ENCODE results near the gene SLC16A10. TPM values are rescaled to one million over a fixed set of nuclear protein-coding genes. Genes with fewer than 3 reads are reported as not detected.
A peak's percentile ranks its signal among the peaks of the same experiment; 100 is the strongest.
"Not testable (repeated sequence)": the region's sequence is repeated elsewhere in the genome, so short reads cannot be mapped to it uniquely, and the experiment has no call there.

Gene SLC16A10
- total RNA-seq, 8 experiments from 2014 or later: 0.20 to 8.5 (median 4.1) TPM

- WGBS, 10 experiments: 83 to 100% (median 100%) methylated on average over 1 of the region's 1 CpG; no CpG with 5 or more reads in 2 of the 10 experiments
- in situ Hi-C loops (cut with MboI; ENCODE audit: low pct_unique_long_range_greater_than_20kb in 2 of 9, low sequenced_read_pairs in 9 of 9, unreplicated experiment in 9 of 9); H3K4me1 ChIP-seq (replicated peaks in 1 of 2); ATAC-seq (replicated peaks in 6 of 8); H3K4me3 ChIP-seq; H3K27ac ChIP-seq: not testable (repeated sequence)
These were observed 8.2 kb downstream of the SLC16A10 start for GRCh38 chr6:111095488-111095887.

- Histone ChIP-seq H3K4me1 (replicated peaks in 1 of 2) (no peaks in the 10 kb centered on the region), H3K4me3 (no peak overlapping the region), H3K27ac (no peak overlapping the region)
- WGBS, 10 experiments: 22 to 100% (median 90%) methylated on average over 1 to 3 of the region's 3 CpGs
- in situ Hi-C loops (cut with MboI; ENCODE audit: low pct_unique_long_range_greater_than_20kb in 2 of 9, low sequenced_read_pairs in 9 of 9, unreplicated experiment in 9 of 9): no loop called here
- no peak for ATAC-seq (replicated peaks in 6 of 8)
These were observed 8.9 kb downstream of the SLC16A10 start for GRCh38 chr6:111096246-111096645.

- H3K4me3 ChIP-seq: no peak overlapping the region
These were observed 11.3 kb downstream of the SLC16A10 start for GRCh38 chr6:111098597-111098996.

GRCh38 chr6:111101987-111102386 is 14.7 kb downstream of the SLC16A10 start:
- Histone ChIP-seq H3K4me3 (no peak overlapping the region), H3K4me1 (replicated peaks in 1 of 2) (no peaks in the 10 kb centered on the region), H3K27ac (no peak overlapping the region)
- 21 to 100% (median 78%) methylated on average over 1 to 3 of the region's 3 CpGs; no CpG with 5 or more reads in 2 of the 10 experiments for WGBS, 10 experiments
- in situ Hi-C loops (cut with MboI; ENCODE audit: low pct_unique_long_range_greater_than_20kb in 2 of 9, low sequenced_read_pairs in 9 of 9, unreplicated experiment in 9 of 9): no loop called here
- ATAC-seq (replicated peaks in 6 of 8): no peak

More at GRCh38 chr6:111098597-111098996, 11.3 kb downstream of the SLC16A10 start:
- in situ Hi-C loops (cut with MboI; ENCODE audit: low pct_unique_long_range_greater_than_20kb in 2 of 9, low sequenced_read_pairs in 9 of 9, unreplicated experiment in 9 of 9): no loop called here
- WGBS, 10 experiments: 17 to 100% (median 60%) methylated on average over 1 to 2 of the region's 2 CpGs; no CpG with 5 or more reads in 1 of the 10 experiments
- no peaks in the 10 kb centered on the region for H3K4me1 ChIP-seq (replicated peaks in 1 of 2)
- no peak for ATAC-seq (replicated peaks in 6 of 8)
- no peak overlapping the region for H3K27ac ChIP-seq

GRCh38 chr6:111105578-111105977 is 18.3 kb downstream of the SLC16A10 start:
- in situ Hi-C loops (cut with MboI; ENCODE audit: low pct_unique_long_range_greater_than_20kb in 2 of 9, low sequenced_read_pairs in 9 of 9, unreplicated experiment in 9 of 9): no loop called here

GRCh38 chr6:111107589-111107988 is 20.3 kb downstream of the SLC16A10 start:
- 40 to 100% (median 100%) methylated on average over 1 of the region's 1 CpG; no CpG with 5 or more reads in 2 of the 10 experiments for WGBS, 10 experiments
- no peak overlapping the region for H3K4me3 ChIP-seq
- no peak overlapping the region for H3K27ac ChIP-seq
- H3K4me1 ChIP-seq (replicated peaks in 1 of 2): no peaks in the 10 kb centered on the region
- in situ Hi-C loops (cut with MboI; ENCODE audit: low pct_unique_long_range_greater_than_20kb in 2 of 9, low sequenced_read_pairs in 9 of 9, unreplicated experiment in 9 of 9): no loop called here
- ATAC-seq (replicated peaks in 6 of 8): no peak

More at GRCh38 chr6:111105578-111105977, 18.3 kb downstream of the SLC16A10 start:
- no peaks in the 10 kb centered on the region for H3K4me1 ChIP-seq (replicated peaks in 1 of 2)
- WGBS, 10 experiments: 17 to 100% (median 70%) methylated on average over 1 to 5 of the region's 5 CpGs; no CpG with 5 or more reads in 3 of the 10 experiments
- ATAC-seq (replicated peaks in 6 of 8): peak in 5 of 8 experiments; percentile 33 to 98 (median 82)
- H3K27ac ChIP-seq: no peak overlapping the region
- H3K4me3 ChIP-seq: no peak overlapping the region

- 78 to 100% (median 96%) methylated on average over 1 to 3 of the region's 3 CpGs for WGBS, 10 experiments
- Histone ChIP-seq H3K27ac (no peak overlapping the region), H3K4me1 (replicated peaks in 1 of 2) (peaks cover 10 to 13% of the 10 kb centered on the region in 2 donors), H3K4me3 (no peak overlapping the region)
- no peak for ATAC-seq (replicated peaks in 6 of 8)
- in situ Hi-C loops (cut with MboI; ENCODE audit: low pct_unique_long_range_greater_than_20kb in 2 of 9, low sequenced_read_pairs in 9 of 9, unreplicated experiment in 9 of 9): no loop called here
These were observed 22.7 kb downstream of the SLC16A10 start for GRCh38 chr6:111110036-111110435.

GRCh38 chr6:111113336-111114086 is 26.2 kb downstream of the SLC16A10 start:
- ATAC-seq (replicated peaks in 6 of 8): peak; percentile 83 to 100 (median 99)
- in situ Hi-C loops (cut with MboI; ENCODE audit: low pct_unique_long_range_greater_than_20kb in 2 of 9, low sequenced_read_pairs in 9 of 9, unreplicated experiment in 9 of 9): no loop called here
- 0 to 86% (median 30%) methylated on average over 1 to 7 of the region's 7 CpGs for WGBS, 10 experiments
- Histone ChIP-seq H3K4me3 (no peak overlapping the region), H3K27ac (peak overlapping the region in 1 of 2 donors; percentile 6), H3K4me1 (replicated peaks in 1 of 2) (peaks cover 10 to 13% of the 10 kb centered on the region in 2 donors)

- Histone ChIP-seq H3K4me3 (no peak overlapping the region), H3K27ac (no peak overlapping the region), H3K4me1 (replicated peaks in 1 of 2) (peaks cover 10 to 13% of the 10 kb centered on the region in 2 donors)
- WGBS, 10 experiments: 0 to 100% (median 69%) methylated on average over 1 to 2 of the region's 2 CpGs
- peak in 7 of 8 experiments; percentile 5 to 40 (median 11) for ATAC-seq (replicated peaks in 6 of 8)
- in situ Hi-C loops (cut with MboI; ENCODE audit: low pct_unique_long_range_greater_than_20kb in 2 of 9, low sequenced_read_pairs in 9 of 9, unreplicated experiment in 9 of 9): no loop called here
These were observed 26.8 kb downstream of the SLC16A10 start for GRCh38 chr6:111114087-111114443.

- Histone ChIP-seq H3K27ac (no peak overlapping the region), H3K4me3 (no peak overlapping the region), H3K4me1 (replicated peaks in 1 of 2) (peaks cover 10 to 13% of the 10 kb centered on the region in 2 donors)
- 29 to 100% (median 92%) methylated on average over 1 of the region's 1 CpG; no CpG with 5 or more reads in 1 of the 10 experiments for WGBS, 10 experiments
- in situ Hi-C loops (cut with MboI; ENCODE audit: low pct_unique_long_range_greater_than_20kb in 2 of 9, low sequenced_read_pairs in 9 of 9, unreplicated experiment in 9 of 9): no loop called here
- ATAC-seq (replicated peaks in 6 of 8): no peak
These were observed 27.2 kb downstream of the SLC16A10 start for GRCh38 chr6:111114482-111114881.

GRCh38 chr6:111118826-111119225 is 31.5 kb downstream of the SLC16A10 start:
- in situ Hi-C loops (cut with MboI; ENCODE audit: low pct_unique_long_range_greater_than_20kb in 2 of 9, low sequenced_read_pairs in 9 of 9, unreplicated experiment in 9 of 9): no loop called here
- H3K27ac ChIP-seq: no peak overlapping the region
- H3K4me1 ChIP-seq (replicated peaks in 1 of 2): peaks cover 5% of the 10 kb centered on the region in 2 donors
- H3K4me3 ChIP-seq: no peak overlapping the region
- 0 to 100% (median 96%) methylated on average over 1 to 2 of the region's 2 CpGs for WGBS, 10 experiments
- no peak for ATAC-seq (replicated peaks in 6 of 8)

GRCh38 chr6:111119571-111120329 is 32.4 kb downstream of the SLC16A10 start:
- no peak overlapping the region for H3K4me3 ChIP-seq
- no peaks in the 10 kb centered on the region for H3K4me1 ChIP-seq (replicated peaks in 1 of 2)
- 53 to 100% (median 88%) methylated on average over 1 to 2 of the region's 2 CpGs for WGBS, 10 experiments
- in situ Hi-C loops (cut with MboI; ENCODE audit: low pct_unique_long_range_greater_than_20kb in 2 of 9, low sequenced_read_pairs in 9 of 9, unreplicated experiment in 9 of 9): no loop called here
- no peak overlapping the region for H3K27ac ChIP-seq
- ATAC-seq (replicated peaks in 6 of 8): no peak

- H3K27ac ChIP-seq: no peak overlapping the region
- H3K4me1 ChIP-seq (replicated peaks in 1 of 2): no peaks in the 10 kb centered on the region
- WGBS, 10 experiments: 62 to 100% (median 84%) methylated on average over 1 to 3 of the region's 4 CpGs; no CpG with 5 or more reads in 4 of the 10 experiments
- no peak for ATAC-seq (replicated peaks in 6 of 8)
- H3K4me3 ChIP-seq: no peak overlapping the region
- in situ Hi-C loops (cut with MboI; ENCODE audit: low pct_unique_long_range_greater_than_20kb in 2 of 9, low sequenced_read_pairs in 9 of 9, unreplicated experiment in 9 of 9): no loop called here
These were observed 34.6 kb downstream of the SLC16A10 start for GRCh38 chr6:111121789-111122350.

Data from motor neuron (in vitro differentiated cells).